ENCODE results near the gene USPL1. TPM values are rescaled to one million over a fixed set of nuclear protein-coding genes. Genes with fewer than 3 reads are reported as not detected.
A peak's percentile ranks its signal among the peaks of the same experiment; 100 is the strongest.

Gene USPL1
- total RNA-seq, 1 donor from 2014 or later = 42.5 TPM

GRCh38 chr13:30610311-30610710 is 7.4 kb upstream of the USPL1 start:
- Mint-ChIP-seq H3K9me3 (no peaks in the 10 kb centered on the region), H3K4me3 (no peak overlapping the region), H3K27ac (no peak overlapping the region), H3K27me3 (ENCODE audit: insufficient read depth, low read depth) (no peaks in the 10 kb centered on the region), H3K36me3 (peaks cover 9% of the 10 kb centered on the region), H3K4me1 (peaks cover 3% of the 10 kb centered on the region)
- peaks cover 40% of the 10 kb centered on the region for H3K79me2 ChIP-seq (ENCODE audit: low read depth)
- H3K9me3 ChIP-seq (ENCODE audit: low read depth) = no peaks in the 10 kb centered on the region
- DNase-seq (ENCODE audit: low spot score) = no peak
- H3K27ac ChIP-seq = no peak overlapping the region
- H4K20me1 ChIP-seq (ENCODE audit: low read depth) = no peaks in the 10 kb centered on the region
- no peak overlapping the region for H3K4me2 ChIP-seq
- H3K27me3 ChIP-seq = no peaks in the 10 kb centered on the region
- H2AFZ ChIP-seq (replicated peaks) = no peak overlapping the region
- H3K36me3 ChIP-seq = no peaks in the 10 kb centered on the region
- H3K4me3 ChIP-seq = no peak overlapping the region
- H3K9ac ChIP-seq = no peak overlapping the region
- H3F3A ChIP-seq (ENCODE audit: low read depth) = no peaks in the 10 kb centered on the region
- TF ChIP-seq, protein P1, sequence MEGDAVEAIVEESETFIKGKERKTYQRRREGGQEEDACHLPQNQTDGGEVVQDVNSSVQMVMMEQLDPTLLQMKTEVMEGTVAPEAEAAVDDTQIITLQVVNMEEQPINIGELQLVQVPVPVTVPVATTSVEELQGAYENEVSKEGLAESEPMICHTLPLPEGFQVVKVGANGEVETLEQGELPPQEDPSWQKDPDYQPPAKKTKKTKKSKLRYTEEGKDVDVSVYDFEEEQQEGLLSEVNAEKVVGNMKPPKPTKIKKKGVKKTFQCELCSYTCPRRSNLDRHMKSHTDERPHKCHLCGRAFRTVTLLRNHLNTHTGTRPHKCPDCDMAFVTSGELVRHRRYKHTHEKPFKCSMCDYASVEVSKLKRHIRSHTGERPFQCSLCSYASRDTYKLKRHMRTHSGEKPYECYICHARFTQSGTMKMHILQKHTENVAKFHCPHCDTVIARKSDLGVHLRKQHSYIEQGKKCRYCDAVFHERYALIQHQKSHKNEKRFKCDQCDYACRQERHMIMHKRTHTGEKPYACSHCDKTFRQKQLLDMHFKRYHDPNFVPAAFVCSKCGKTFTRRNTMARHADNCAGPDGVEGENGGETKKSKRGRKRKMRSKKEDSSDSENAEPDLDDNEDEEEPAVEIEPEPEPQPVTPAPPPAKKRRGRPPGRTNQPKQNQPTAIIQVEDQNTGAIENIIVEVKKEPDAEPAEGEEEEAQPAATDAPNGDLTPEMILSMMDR (IDR thresholded peaks at IDR 0.05) = no peak
- no peak for TF ChIP-seq EZH2phosphoT487 (IDR thresholded peaks at IDR 0.05)
- TF ChIP-seq EZH2 (IDR thresholded peaks at IDR 0.05) = no peak
- H3K4me1 ChIP-seq = peaks cover 3% of the 10 kb centered on the region

DNA sequence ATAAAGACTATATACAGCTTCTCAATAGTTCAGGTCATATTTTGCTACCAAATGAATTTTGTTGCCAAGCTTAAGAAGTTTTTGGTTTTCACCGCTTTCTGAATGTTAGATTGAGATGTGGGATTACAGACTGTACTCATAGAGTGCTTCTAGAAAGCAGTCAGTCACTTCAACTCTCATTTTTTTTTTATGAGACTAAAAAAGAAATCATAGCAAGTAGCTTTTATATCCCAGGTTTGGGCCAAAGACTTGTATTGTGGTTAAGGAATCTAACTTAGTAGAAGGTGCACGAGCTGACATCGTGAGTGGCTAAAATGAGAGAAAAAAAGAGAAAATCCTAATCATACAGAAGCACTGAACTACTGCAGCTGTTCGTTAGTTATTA is 2.2 kb upstream of the USPL1 start:
- Histone ChIP-seq H3K79me2 (ENCODE audit: low read depth) (peaks cover 82% of the 10 kb centered on the region), H3K27ac (no peak overlapping the region), H3K9me3 (ENCODE audit: low read depth) (no peaks in the 10 kb centered on the region), H3K4me3 (peak overlapping the region; percentile 72), H3F3A (ENCODE audit: low read depth) (peaks cover 14% of the 10 kb centered on the region), H3K27me3 (no peaks in the 10 kb centered on the region), H3K9ac (peak overlapping the region; percentile 73), H4K20me1 (ENCODE audit: low read depth) (peaks cover 22% of the 10 kb centered on the region), H3K4me2 (peak overlapping the region; percentile 94), H2AFZ (replicated peaks) (peak overlapping the region; percentile 10), H3K36me3 (no peaks in the 10 kb centered on the region), H3K4me1 (peaks cover 26% of the 10 kb centered on the region)
- peaks cover 20% of the 10 kb centered on the region for H3K4me1 Mint-ChIP-seq
- no peaks in the 10 kb centered on the region for H3K27me3 Mint-ChIP-seq (ENCODE audit: insufficient read depth, low read depth)
- TF ChIP-seq EZH2phosphoT487 (IDR thresholded peaks at IDR 0.05) (no peak), EZH2 (IDR thresholded peaks at IDR 0.05) (no peak)
- TF ChIP-seq, protein P1 (IDR thresholded peaks at IDR 0.05) = no peak
- H3K9me3 Mint-ChIP-seq = no peaks in the 10 kb centered on the region
- peak overlapping the region; percentile 95 for H3K27ac Mint-ChIP-seq
- no peak for DNase-seq (ENCODE audit: low spot score)
- no peak overlapping the region for H3K4me3 Mint-ChIP-seq
- peaks cover 2% of the 10 kb centered on the region for H3K36me3 Mint-ChIP-seq

DNA sequence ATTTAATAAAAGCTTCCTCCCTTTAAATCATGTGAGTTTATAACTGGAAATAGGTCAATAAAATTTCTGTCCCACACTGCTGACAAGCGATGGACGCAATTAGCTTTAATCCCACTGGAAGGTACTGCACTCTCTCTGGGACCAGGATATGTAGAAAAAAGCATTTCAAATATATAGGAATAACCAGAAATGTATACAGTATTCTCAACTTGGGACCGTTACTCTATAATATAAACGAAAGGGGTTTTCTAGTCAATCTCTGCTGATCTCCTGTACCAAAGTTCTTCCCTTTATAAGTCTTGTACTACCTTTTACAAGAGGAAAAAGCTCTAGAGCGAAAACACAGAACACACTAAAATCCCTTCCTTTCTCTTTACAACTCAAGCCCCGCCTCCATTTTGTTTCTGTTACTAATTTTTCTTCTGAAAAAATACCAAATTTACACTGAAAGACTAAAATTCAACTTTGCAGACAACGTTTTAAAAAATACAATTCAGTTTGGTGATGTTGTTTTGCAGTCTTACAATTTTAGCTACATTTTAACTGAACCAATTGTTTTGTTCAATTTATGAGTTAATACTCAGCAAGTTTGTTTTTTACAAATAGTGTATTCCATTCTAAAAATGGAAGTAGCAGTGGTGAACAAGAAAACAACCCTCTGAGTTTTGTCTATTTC is 1.7 kb upstream of the USPL1 start:
- peak overlapping the region; percentile 10 for H2AFZ ChIP-seq (replicated peaks)
- H3K27ac Mint-ChIP-seq = peak overlapping the region; percentile 95

More for the DNA sequence above, 1.7 kb upstream of the USPL1 start:
- Mint-ChIP-seq H3K4me1 (peaks cover 23% of the 10 kb centered on the region), H3K9me3 (no peaks in the 10 kb centered on the region), H3K4me3 (no peak overlapping the region), H3K36me3 (peaks cover 2% of the 10 kb centered on the region), H3K27me3 (ENCODE audit: insufficient read depth, low read depth) (no peaks in the 10 kb centered on the region)
- H3K4me1 ChIP-seq = peaks cover 29% of the 10 kb centered on the region
- no peaks in the 10 kb centered on the region for H3K36me3 ChIP-seq
- peak overlapping the region; percentile 99 for H3K27ac ChIP-seq
- peaks cover 86% of the 10 kb centered on the region for H3K79me2 ChIP-seq (ENCODE audit: low read depth)
- TF ChIP-seq, protein P1 (IDR thresholded peaks at IDR 0.05) = no peak
- TF ChIP-seq EZH2 (IDR thresholded peaks at IDR 0.05) = no peak
- TF ChIP-seq EZH2phosphoT487 (IDR thresholded peaks at IDR 0.05) = no peak
- peak overlapping the region; percentile 94 for H3K4me2 ChIP-seq
- no peak for DNase-seq (ENCODE audit: low spot score)
- peaks cover 14% of the 10 kb centered on the region for H3F3A ChIP-seq (ENCODE audit: low read depth)
- H3K27me3 ChIP-seq = no peaks in the 10 kb centered on the region
- H3K4me3 ChIP-seq = peak overlapping the region; percentile 72
- no peaks in the 10 kb centered on the region for H3K9me3 ChIP-seq (ENCODE audit: low read depth)
- H3K9ac ChIP-seq = peak overlapping the region; percentile 73
- peaks cover 26% of the 10 kb centered on the region for H4K20me1 ChIP-seq (ENCODE audit: low read depth)
